T-helper 2 cell treated with Interferon-gamma antibody and Interleukin-4, amounts not matched to agents 100 ng/mL and 5 ng/mL, for 36 hours (primary cell): ENCODE results near the gene GNLY. TPM values are rescaled to one million over a fixed set of nuclear protein-coding genes. Genes with fewer than 3 reads are reported as not detected.
"Not testable (repeated sequence)": the region's sequence is repeated elsewhere in the genome, so short reads cannot be mapped to it uniquely, and the experiment has no call there.

Source experiments
- intact Hi-C: fragments of 100-400 bp; cut with micrococcal nuclease; formaldehyde crosslinking; loops from one replicate; pipeline ENCODE4 v1.15.1; 2023
- total RNA-seq: library from RNA; stranded (reverse); gene quantifications from 2 replicates; pipeline ENCODE4 v1.2.3, GENCODE V29; 2022

Gene GNLY
- total RNA-seq, 1 donor from 2014 or later: 18.1 TPM

GRCh38 chr2:85707304-85707703 lies 13.1 kb downstream of the GNLY start:
- intact Hi-C loops: loop anchor here (1.0 kb wide), 2 partner anchors 28 to 70 kb away; no protein-coding TSS in a partner anchor

DNA sequence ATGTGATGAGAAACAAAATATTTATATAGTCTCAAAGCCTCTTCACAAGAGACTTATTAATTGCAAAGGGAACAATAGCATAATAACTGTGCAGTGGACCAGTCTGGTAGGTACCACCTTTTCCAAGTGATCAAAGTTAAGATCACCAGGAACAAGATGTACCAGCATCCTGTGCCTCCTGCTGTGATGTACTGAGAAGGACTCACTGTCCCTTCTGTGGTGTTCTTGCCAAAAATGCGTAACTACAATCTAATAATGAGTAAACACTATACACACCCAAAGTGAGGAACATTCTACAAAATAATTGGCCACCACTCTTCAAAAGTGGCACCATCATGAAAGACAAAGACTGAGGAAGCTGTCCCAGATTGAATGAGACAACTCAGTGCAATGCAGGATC lies 14.5 kb downstream of the GNLY start:
- intact Hi-C loops: no loop called here

GRCh38 chr2:85709401-85709811 lies 15.2 kb downstream of the GNLY start:
- intact Hi-C loops: no loop called here

DNA sequence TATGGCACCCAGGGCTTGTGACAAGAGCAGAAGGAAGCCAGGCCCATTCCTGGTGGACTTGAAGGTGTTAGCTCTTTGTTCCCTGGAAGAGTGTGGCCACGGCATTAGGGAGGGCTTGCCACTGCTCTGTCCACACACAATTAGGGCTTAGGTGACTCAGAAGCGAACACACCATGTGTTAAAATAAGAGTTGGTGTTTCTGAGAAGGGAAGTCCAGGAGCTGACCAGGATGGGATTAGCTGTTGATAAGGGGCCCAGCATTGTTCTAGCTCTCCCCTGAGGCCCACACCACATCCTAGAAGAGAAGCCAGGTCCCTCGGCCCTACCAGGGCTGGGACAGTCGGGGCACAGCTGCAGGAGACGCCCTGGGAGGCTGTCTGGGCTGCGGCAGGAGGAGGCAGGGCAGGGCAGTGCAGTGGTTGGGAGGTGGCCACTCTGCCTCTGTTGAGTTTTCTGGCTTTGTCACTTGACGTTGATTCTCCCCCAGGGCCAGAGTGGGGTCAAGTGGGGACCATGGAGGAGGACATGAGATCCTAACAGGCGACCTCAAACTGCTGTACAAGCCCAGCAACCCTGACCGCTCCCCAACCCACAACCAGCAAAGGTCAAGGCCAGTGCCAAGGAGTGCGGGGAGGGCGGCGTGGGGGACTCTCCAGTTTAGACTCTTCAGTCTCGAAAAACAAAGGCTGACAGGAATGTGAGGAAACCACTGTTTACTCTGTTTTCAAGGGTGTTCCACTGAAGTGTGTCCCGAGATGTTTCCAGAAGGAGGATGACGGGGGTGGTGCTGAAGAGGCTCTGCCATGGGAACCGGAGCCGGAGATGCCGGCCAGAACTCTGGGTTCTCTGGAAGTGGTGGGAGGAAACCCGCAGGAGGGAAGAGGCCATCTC lies 16.8 kb downstream of the GNLY start:
- intact Hi-C loops: no loop called here

- intact Hi-C loops: no loop called here
These were observed 17.5 kb downstream of the GNLY start for GRCh38 chr2:85711578-85712060.

DNA sequence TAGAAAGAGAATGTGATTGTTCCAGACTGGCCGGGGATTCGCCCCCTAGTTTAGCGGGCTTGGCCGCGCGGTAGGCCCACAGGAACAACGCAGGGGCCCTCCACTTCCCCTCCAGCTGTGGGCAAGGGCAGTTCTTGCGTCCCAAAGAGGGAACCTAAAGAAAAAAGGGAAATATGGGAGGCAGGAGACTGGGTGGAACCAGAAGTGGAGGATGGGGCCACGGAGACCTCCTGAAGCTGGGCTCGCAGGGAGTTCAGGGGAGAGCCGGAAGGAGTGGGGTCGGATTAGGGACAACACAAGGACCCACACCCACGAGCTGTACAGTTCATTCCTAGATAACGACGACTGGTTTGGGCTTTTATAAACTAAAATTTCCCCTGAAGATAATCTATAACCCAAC lies 18.2 kb downstream of the GNLY start:
- intact Hi-C loops: no loop called here

- intact Hi-C loops: no loop called here
These were observed 18.9 kb downstream of the GNLY start for GRCh38 chr2:85712849-85713612.

GRCh38 chr2:85713836-85714235 lies 19.7 kb downstream of the GNLY start:
- intact Hi-C loops: no loop called here

- intact Hi-C loops: not testable (repeated sequence)
These were observed 20.3 kb downstream of the GNLY start for GRCh38 chr2:85714421-85714820.

DNA sequence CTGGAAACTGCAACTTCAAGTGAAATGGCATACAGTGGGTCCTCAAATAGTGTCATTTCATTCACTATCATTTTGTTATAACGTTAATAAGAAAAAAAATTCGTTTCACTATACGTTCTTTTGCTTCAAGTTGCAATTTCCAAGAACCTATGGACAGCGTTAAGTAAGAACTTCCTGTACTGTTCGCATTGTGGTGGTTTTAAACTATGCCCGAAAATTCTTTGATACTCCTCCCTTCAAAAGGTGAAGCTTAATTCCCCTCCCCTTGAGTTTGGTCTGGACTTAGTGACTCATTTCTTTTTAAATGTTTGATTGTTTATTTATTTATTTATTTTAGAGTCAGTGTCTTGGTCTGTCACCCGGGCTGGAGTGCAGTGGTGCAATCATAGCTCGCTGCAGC lies 20.7 kb downstream of the GNLY start:
- intact Hi-C loops: no loop called here

DNA sequence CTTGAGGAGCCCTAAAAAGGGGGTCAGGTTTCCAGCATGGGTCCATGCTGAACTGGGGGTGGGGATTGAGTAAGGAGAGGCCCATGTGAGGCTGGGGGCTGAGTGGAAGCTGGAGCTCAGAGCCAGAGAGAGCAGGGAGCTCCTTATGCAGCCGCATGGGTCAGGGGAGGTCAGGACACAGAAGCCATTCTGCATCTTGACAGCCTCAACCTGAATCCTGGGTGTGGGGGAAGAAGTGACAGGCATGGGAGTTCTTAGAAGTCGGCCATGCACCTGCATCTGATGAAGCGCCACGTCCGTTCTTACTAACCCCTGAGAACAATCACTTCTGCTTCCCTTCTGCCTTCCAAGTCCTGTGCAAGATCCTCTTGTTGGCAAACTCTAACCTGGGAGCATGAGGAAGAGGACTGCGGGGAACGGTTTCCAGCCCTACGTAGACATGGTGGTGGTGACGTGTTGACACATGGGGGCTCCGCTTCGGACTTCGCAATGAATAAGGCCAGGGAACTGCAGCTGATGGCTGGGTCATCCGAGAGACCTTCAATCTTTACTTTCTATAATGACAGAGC lies 22.3 kb downstream of the GNLY start:
- intact Hi-C loops: no loop called here

- intact Hi-C loops: no loop called here
These were observed 23.3 kb downstream of the GNLY start for GRCh38 chr2:85717308-85718008.

DNA sequence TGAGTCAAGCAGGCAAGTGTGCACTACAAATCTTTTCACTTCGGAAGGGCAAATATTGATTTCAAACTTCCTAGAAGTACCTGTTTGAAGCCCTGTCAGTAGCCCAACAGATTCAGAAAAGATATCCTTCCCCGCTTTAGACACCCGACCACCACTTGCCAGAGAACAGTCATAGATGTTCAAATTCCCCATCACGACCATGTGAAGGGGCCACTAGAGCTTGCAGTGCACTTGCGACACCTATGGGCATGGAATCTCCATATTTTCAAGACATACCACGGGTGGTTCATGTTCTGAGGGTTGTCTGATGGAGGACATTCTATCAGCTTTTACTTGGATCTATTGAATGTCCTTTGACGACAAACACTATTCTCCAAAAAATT lies 23.8 kb downstream of the GNLY start:
- intact Hi-C loops: no loop called here

DNA sequence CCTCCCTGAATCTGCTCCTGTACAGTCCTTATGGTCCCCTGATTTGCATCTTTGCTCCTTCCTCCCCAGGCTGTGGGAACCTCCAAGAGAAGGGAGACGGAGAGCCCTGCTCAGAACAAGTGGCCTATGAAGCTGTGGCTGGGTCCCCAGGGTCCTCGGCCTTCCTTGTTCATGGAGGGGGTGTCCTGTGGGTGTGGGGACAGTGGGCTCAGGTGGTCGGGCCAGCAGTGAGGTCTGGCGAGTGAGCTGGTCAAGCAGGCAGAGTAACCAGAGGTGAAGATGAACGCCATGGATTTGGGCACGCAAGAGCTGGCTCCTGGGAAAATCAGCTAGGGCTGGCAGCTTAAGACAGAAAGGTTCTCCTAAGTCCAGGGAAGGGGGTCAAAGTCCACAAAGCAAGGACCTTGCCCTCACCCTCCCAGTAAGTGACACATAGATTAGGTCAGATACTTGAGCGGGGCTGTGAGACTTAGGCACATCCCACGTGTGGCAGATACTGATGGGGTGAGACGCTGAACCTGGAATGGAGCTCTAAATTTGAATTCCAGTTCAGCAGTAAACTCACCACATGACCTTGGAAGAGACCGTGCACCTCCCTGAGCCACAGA lies 24.8 kb downstream of the GNLY start:
- intact Hi-C loops: no loop called here

DNA sequence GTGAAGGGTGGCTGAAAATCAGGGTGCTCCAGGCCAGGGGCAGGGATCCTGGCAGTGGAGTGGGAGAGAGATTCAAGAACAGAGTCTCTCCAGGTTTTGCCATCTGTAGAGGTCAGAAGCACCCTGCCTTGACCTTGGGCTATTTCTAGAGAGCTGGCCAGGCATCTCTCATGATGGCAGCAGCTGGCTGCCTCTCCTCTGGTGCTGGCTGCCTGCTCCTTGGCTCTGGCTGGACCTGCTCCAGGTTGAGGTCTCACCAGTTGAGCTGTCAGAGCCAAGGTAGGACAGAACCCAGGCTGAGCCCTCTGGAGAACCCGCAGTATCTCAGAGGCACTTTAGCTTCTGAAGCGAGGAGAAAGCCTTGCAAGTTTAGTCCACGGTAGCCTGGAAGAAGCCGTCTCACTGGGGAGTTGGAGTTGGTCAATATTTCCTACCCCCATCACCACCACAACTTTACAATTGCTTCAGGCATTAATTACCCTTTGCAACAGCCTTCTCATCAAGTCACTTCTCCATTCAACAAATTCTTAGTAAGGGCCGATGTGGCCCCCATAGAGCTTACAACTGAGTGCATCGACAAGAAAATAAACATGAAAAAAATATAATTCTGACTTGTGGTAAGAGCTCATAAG lies 25.6 kb downstream of the GNLY start:
- intact Hi-C loops: no loop called here

DNA sequence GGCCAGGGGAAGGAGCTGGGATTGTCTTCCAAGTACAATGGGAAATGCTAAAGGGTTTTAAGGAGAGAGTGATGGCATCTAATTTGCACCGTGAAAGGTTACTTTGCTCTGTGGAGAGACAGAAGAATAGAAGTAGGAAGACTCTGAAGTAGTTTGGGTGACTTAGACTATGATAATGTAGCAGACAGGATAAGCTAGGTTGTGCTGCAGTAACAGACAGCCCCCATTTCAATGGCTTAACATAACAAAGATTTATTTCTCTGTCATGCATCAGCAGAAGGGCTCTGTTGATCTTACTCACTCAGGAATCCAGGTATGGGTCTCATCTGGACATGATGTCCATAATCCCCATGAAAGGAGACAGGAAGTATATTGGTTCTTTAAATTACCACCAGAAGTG lies 26.4 kb downstream of the GNLY start:
- intact Hi-C loops: no loop called here

DNA sequence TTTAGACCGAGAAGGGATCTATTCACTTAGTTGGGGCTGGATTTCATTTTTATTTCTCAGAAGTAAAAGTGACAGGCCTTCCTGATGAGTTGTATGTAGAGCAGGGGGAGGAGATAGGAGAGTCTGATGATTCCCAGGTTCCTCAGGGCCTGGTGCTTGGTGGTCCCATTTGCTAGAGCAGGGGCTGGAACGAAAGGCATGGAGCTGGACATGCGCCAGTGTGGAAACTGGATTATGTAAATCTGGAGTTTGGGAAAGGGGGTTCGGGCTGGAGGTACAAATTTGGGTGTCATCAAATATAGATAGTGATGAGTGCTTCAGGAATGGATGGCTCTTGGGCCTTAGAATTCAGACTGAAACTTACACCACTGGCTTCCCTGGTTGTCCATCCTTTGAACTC lies 27.5 kb downstream of the GNLY start:
- intact Hi-C loops: no loop called here

- intact Hi-C loops: no loop called here
These were observed 28.4 kb downstream of the GNLY start for GRCh38 chr2:85722519-85722918.

- intact Hi-C loops: no loop called here
These were observed 29.7 kb downstream of the GNLY start for GRCh38 chr2:85723707-85724360.

DNA sequence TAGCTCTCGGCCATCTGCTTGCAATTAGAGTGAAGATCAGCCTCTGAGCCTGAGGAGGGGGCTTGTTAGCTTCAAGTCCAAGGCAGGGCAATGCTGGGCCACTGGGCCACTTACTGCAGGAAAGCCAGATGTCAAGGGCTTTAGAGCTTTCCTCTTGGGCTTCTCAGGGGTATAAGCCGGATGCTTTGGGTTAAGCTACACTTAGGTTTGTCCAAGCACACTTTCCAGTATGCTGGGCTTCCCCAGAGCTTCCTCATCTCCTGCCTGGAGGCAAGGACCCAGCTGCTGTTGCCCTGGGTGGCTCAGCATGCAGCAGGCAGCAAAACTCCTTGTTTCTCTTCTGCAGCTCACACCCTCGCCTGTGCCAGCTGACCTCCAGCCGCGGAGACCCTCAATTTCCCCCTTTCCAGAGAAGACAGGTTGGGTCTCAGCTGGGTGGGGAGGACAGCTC lies 30.6 kb downstream of the GNLY start:
- intact Hi-C loops: no loop called here
